Trophoblast cell (in vitro differentiated cells and primary cell): ENCODE measurements around the gene MRPS34.

Experiments
- DNase-seq, 2 donors: peaks; one replicate each; pipeline ENCODE4 v3.0.0-alpha.2; 2016
- H2AFZ ChIP-seq: 2 replicates; pipeline ENCODE4 v1.6.1; 2013; ENCODE audit warnings: low read length, moderate library complexity, mild to moderate bottlenecking; ENCODE audit not compliant: insufficient read depth, poor library complexity
- H2AK5ac ChIP-seq: 2 replicates; pipeline ENCODE4 v1.6.1; 2013; ENCODE audit warnings: mild to moderate bottlenecking, low read length
- H2BK120ac ChIP-seq: 2 replicates; pipeline ENCODE4 v1.6.1; 2013; ENCODE audit warnings: low read length, mild to moderate bottlenecking, moderate library complexity; ENCODE audit not compliant: insufficient read depth, poor library complexity
- H2BK12ac ChIP-seq: 2 replicates; pipeline ENCODE4 v1.6.1; 2013; ENCODE audit warnings: mild to moderate bottlenecking, low read length, moderate library complexity
- H2BK5ac ChIP-seq: 2 replicates; pipeline ENCODE4 v1.6.1; 2013; ENCODE audit warnings: low read length, low read depth, moderate library complexity, mild to moderate bottlenecking; ENCODE audit not compliant: poor library complexity
- H3K14ac ChIP-seq: 2 replicates; pipeline ENCODE4 v1.6.1; 2013; ENCODE audit warnings: mild to moderate bottlenecking, low read length
- H3K18ac ChIP-seq: 2 replicates; pipeline ENCODE4 v1.6.1; 2013; ENCODE audit warnings: mild to moderate bottlenecking, low read length
- H3K23ac ChIP-seq: 2 replicates; pipeline ENCODE4 v1.6.1; 2013; ENCODE audit warnings: low read length
- H3K27ac ChIP-seq: 2 replicates; pipeline ENCODE4 v1.5.1; 2013; ENCODE audit warnings: low read depth, mild to moderate bottlenecking, inconsistent platforms, low read length, moderate library complexity
- H3K27me3 ChIP-seq: 2 replicates; pipeline ENCODE4 v1.6.1; 2013; ENCODE audit warnings: inconsistent platforms, mild to moderate bottlenecking, low read length, moderate library complexity; ENCODE audit not compliant: insufficient read depth
- H3K36me3 ChIP-seq, 2 experiments: 1 replicate in 1 of 2; 2 replicates in 1 of 2; pipeline ENCODE4 v1.6.1; 2013; ENCODE audit warnings: low read length in 2 of 2, mild to moderate bottlenecking in 2 of 2, moderate library complexity in 1 of 2; ENCODE audit not compliant: insufficient read depth in 2 of 2, control insufficient read depth in 1 of 2
- H3K4ac ChIP-seq: 2 replicates; pipeline ENCODE4 v1.6.1; 2013; ENCODE audit warnings: low read depth, mild to moderate bottlenecking, low read length, moderate library complexity
- H3K4me1 ChIP-seq, 2 experiments: 1 replicate in 1 of 2; 2 replicates in 1 of 2; pipeline ENCODE4 v1.6.1; 2013; ENCODE audit warnings: low read length in 2 of 2, mild to moderate bottlenecking in 2 of 2, moderate library complexity in 1 of 2; ENCODE audit not compliant: insufficient read depth in 2 of 2, control insufficient read depth in 1 of 2
- H3K4me2 ChIP-seq: 2 replicates; pipeline ENCODE4 v1.6.1; 2013; ENCODE audit warnings: inconsistent platforms, mild to moderate bottlenecking, low read length, moderate library complexity
- H3K4me3 ChIP-seq: 2 replicates; pipeline ENCODE4 v1.5.1; 2013; ENCODE audit warnings: mild to moderate bottlenecking, low read depth, low read length, inconsistent platforms
- H3K79me1 ChIP-seq: one replicate; pipeline ENCODE4 v1.6.1; 2013; ENCODE audit warnings: low read length
- H3K79me2 ChIP-seq: 2 replicates; pipeline ENCODE4 v1.6.1; 2013; ENCODE audit warnings: low read length, mild to moderate bottlenecking; ENCODE audit not compliant: control insufficient read depth, insufficient read depth, poor library complexity
- H3K9ac ChIP-seq: 2 replicates; pipeline ENCODE4 v1.6.1; 2013; ENCODE audit warnings: mild to moderate bottlenecking, low read length
- H3K9me3 ChIP-seq: 2 replicates; pipeline ENCODE4 v1.6.1; 2013; ENCODE audit warnings: low read depth, mild to moderate bottlenecking, control low read depth, inconsistent platforms, low read length; ENCODE audit not compliant: insufficient read depth
- H4K12ac ChIP-seq: 2 replicates; pipeline ENCODE4 v1.6.1; 2013; ENCODE audit warnings: low read depth, mild to moderate bottlenecking, low read length, moderate library complexity
- H4K8ac ChIP-seq: 2 replicates; pipeline ENCODE4 v1.6.1; 2013; ENCODE audit warnings: low read depth, mild to moderate bottlenecking, low read length, moderate library complexity
- H4K91ac ChIP-seq: one replicate; pipeline ENCODE4 v1.6.1; 2013; ENCODE audit warnings: low read depth, mild to moderate bottlenecking, low read length, moderate library complexity
- WGBS: extraction: QIAGEN DNeasy Blood & Tissue Kit; methylation state at CpG from one replicate; pipeline ENCODE4 v1.1.7; 2013; ENCODE audit warnings: missing lambda C conversion rate; ENCODE audit not compliant: insufficient read length, insufficient coverage; ENCODE audit errors: extremely low coverage; 5-methylcytosine and 5-hydroxymethylcytosine counted together

Gene MRPS34

DNA sequence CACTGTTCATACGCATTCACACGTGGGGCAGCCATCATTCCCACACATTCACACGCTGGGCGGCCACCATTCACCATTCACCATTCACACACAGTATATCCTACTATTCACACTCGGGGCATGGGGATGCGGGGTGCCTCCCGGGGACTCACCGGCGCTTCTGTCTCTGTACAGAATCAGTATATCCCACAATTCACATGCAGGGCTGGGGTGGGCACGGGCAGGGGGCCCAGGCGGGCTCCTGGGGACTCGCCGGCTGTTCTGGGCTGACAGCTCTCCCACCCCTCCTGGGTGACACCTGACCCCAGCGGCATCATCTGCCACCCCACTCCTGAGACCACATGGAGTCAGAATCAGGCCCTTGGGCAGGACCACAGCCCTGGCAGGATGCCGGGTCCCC lies 11.2 kb downstream of the MRPS34 start:
- no peak overlapping the region for H2BK5ac ChIP-seq
- H3K4me3 ChIP-seq: no peak overlapping the region
- H3K27ac ChIP-seq: no peak overlapping the region
- H3K27me3 ChIP-seq: no peaks in the 10 kb centered on the region
- no peak overlapping the region for H3K23ac ChIP-seq
- no peak overlapping the region for H2BK12ac ChIP-seq
- no peak overlapping the region for H3K14ac ChIP-seq
- no peak overlapping the region for H3K4ac ChIP-seq
- peaks cover 63 to 70% of the 10 kb centered on the region in 2 experiments for H3K36me3 ChIP-seq
- H3K4me2 ChIP-seq: no peak overlapping the region
- H3K79me2 ChIP-seq: no peaks in the 10 kb centered on the region
- H2AK5ac ChIP-seq: no peak overlapping the region
- H4K8ac ChIP-seq: no peak overlapping the region
- H3K18ac ChIP-seq: no peak overlapping the region
- no peak overlapping the region for H2AFZ ChIP-seq
- no peaks in the 10 kb centered on the region for H3K79me1 ChIP-seq
- H2BK120ac ChIP-seq: no peak overlapping the region
- WGBS: no CpG with 5 or more reads among the region's 15 CpGs
- no peak overlapping the region for H4K91ac ChIP-seq
- peaks cover 2% of the 10 kb centered on the region for H3K9me3 ChIP-seq
- no peak overlapping the region for H3K9ac ChIP-seq
- no peaks in the 10 kb centered on the region for H3K4me1 ChIP-seq
- DNase-seq: no peak
- no peak overlapping the region for H4K12ac ChIP-seq

DNA sequence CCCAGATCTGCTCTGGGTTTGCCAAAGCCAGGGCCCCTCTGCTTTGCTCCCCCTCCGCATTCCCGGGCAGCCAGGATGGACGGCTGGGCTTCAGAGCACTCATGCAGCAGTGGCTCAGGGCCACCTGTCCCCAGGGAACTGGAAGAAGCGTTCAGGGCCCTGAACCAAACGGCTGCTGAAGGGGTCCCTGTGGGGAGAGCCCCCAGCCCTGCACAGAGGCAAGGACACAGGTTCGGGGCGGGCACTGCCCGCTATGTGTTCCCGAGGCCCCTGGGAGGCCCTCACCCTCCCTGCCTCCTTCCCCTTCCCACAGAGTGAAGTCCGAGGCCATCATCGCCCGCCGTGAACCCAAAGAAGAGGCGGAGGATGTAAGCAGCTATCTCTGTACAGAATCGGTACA lies 12.0 kb downstream of the MRPS34 start:
- no peak overlapping the region for H4K12ac ChIP-seq
- no CpG with 5 or more reads among the region's 15 CpGs for WGBS

DNA sequence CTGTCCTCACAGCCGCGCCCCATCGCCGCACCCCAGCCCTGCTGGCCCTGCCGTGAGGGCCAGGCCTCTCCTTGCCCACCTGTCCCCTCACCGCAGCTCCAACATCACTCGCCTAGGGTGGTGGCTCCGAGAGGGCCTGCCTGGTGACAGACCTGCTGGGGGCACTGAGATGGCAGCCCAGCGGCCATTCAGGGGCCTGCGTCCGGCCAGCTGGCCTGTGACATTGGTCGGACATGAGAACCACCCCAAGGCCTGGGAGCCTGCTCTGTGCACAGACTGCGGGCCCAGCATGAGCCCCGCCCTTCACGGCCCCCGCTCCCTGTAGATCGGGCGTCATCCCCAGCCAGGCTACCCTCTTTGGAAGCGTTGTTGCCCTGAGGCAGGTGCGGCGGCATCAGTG lies 13.4 kb downstream of the MRPS34 start:
- Histone ChIP-seq H3K4me1 (no peaks in the 10 kb centered on the region), H3K18ac (no peak overlapping the region), H3K4me2 (no peak overlapping the region), H3K36me3 (peaks cover 43 to 56% of the 10 kb centered on the region in 2 experiments), H2BK5ac (no peak overlapping the region), H2BK12ac (no peak overlapping the region), H3K27me3 (no peaks in the 10 kb centered on the region), H4K91ac (no peak overlapping the region), H4K8ac (no peak overlapping the region), H3K4me3 (no peak overlapping the region), H3K79me1 (no peaks in the 10 kb centered on the region), H3K9ac (no peak overlapping the region), H4K12ac (no peak overlapping the region), H3K14ac (no peak overlapping the region), H2BK120ac (no peak overlapping the region), H3K4ac (no peak overlapping the region), H3K9me3 (peaks cover 2% of the 10 kb centered on the region), H2AFZ (no peak overlapping the region), H3K79me2 (no peaks in the 10 kb centered on the region), H3K23ac (no peak overlapping the region), H2AK5ac (no peak overlapping the region), H3K27ac (no peak overlapping the region)
- no peak for DNase-seq
- no CpG with 5 or more reads among the region's 21 CpGs for WGBS

More for the DNA sequence above, 12.0 kb downstream of the MRPS34 start:
- Histone ChIP-seq H3K4me2 (no peak overlapping the region), H3K4ac (no peak overlapping the region), H3K9ac (no peak overlapping the region), H3K14ac (no peak overlapping the region), H3K36me3 (peaks cover 55 to 64% of the 10 kb centered on the region in 2 experiments), H3K4me3 (no peak overlapping the region), H3K79me2 (no peaks in the 10 kb centered on the region), H3K9me3 (peaks cover 2% of the 10 kb centered on the region), H3K18ac (no peak overlapping the region), H2BK120ac (no peak overlapping the region), H3K4me1 (no peaks in the 10 kb centered on the region), H3K27ac (no peak overlapping the region), H4K91ac (no peak overlapping the region), H2AFZ (no peak overlapping the region), H3K79me1 (no peaks in the 10 kb centered on the region), H2BK5ac (no peak overlapping the region), H4K8ac (no peak overlapping the region), H2AK5ac (no peak overlapping the region), H2BK12ac (no peak overlapping the region), H3K27me3 (no peaks in the 10 kb centered on the region), H3K23ac (no peak overlapping the region)
- no peak for DNase-seq

DNA sequence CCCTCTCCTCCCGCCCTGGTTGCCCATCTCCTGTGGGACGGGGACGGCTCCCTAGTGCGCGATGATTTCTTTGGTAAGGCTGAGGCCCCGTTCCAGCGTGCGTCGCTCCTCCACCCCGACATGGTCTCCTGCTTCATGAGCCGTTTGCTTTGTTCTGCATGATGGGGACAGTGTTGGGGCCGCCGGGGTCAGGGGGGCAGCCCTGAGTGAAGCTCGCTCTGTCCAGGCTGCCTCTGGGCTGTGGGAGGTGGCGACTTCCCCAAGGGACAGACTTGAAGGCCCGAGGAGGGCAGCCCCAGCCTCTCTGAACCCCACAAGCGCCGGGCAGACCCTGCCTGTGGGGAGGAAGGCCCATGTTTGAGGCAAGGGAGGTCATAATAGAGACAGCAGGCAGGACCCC lies 14.0 kb downstream of the MRPS34 start:
- no peak overlapping the region for H3K4me3 ChIP-seq
- H3K9me3 ChIP-seq: peaks cover 2% of the 10 kb centered on the region
- no peak overlapping the region for H2AFZ ChIP-seq
- H3K27ac ChIP-seq: no peak overlapping the region
- no peak overlapping the region for H3K4me2 ChIP-seq
- H3K79me1 ChIP-seq: no peaks in the 10 kb centered on the region
- no peak overlapping the region for H2AK5ac ChIP-seq
- H2BK5ac ChIP-seq: no peak overlapping the region
- no peak overlapping the region for H4K12ac ChIP-seq
- no peak for DNase-seq
- no peak overlapping the region for H3K14ac ChIP-seq
- no peak overlapping the region for H3K23ac ChIP-seq
- H3K9ac ChIP-seq: no peak overlapping the region
- H3K79me2 ChIP-seq: no peaks in the 10 kb centered on the region
- no peak overlapping the region for H3K18ac ChIP-seq
- no peak overlapping the region for H2BK120ac ChIP-seq
- no peak overlapping the region for H4K8ac ChIP-seq
- no peak overlapping the region for H3K4ac ChIP-seq
- no peak overlapping the region for H2BK12ac ChIP-seq
- no peaks in the 10 kb centered on the region for H3K4me1 ChIP-seq
- H4K91ac ChIP-seq: no peak overlapping the region
- H3K36me3 ChIP-seq: peaks cover 41 to 55% of the 10 kb centered on the region in 2 experiments
- H3K27me3 ChIP-seq: no peaks in the 10 kb centered on the region
- no CpG with 5 or more reads among the region's 18 CpGs for WGBS
